Psoas muscle (tissue), 8 donors: Measurements from ENCODE around the gene FOXRED2. TPM values are rescaled to one million over a fixed set of nuclear protein-coding genes. Genes with fewer than 3 reads are reported as not detected.
"Not testable (repeated sequence)": the region's sequence is repeated elsewhere in the genome, so short reads cannot be mapped to it uniquely, and the experiment has no call there.

Experiments
- ATAC-seq, 4 donors: fragments of 200-7000 bp; cut with Tn5 transposase; one replicate each; pipeline ENCODE4 v1.9.1; 2020; ENCODE audit warnings: moderate library complexity in 3 of 4, mild to moderate bottlenecking in 2 of 4
- DNase-seq, 2 donors: peaks; one replicate each; pipeline ENCODE4 v3.0.0-alpha.2; 2020
- H3K27ac ChIP-seq: fragments of 200-600 bp; one replicate; pipeline ENCODE4 v1.8.0; 2022
- H3K27me3 ChIP-seq, 3 donors: fragments of 200-600 bp in 1 of 3; one replicate each; pipeline versions ENCODE4 v1.6.1 to v1.8.0; 2013 to 2022; ENCODE audit warnings: low read length in 2 of 3, mild to moderate bottlenecking in 2 of 3, moderate library complexity in 1 of 3; ENCODE audit not compliant: insufficient read depth in 3 of 3
- H3K36me3 ChIP-seq, 2 donors: fragments of 200-600 bp in 1 of 2; one replicate each; pipeline versions ENCODE4 v1.6.1 to v1.8.0; 2013 to 2022; ENCODE audit warnings: low read depth in 1 of 2, mild to moderate bottlenecking in 1 of 2, moderate library complexity in 1 of 2; ENCODE audit not compliant: insufficient read depth in 1 of 2
- H3K4me1 ChIP-seq: fragments of 200-600 bp; one replicate; pipeline ENCODE4 v1.8.0; 2022
- H3K4me3 ChIP-seq: fragments of 200-600 bp; one replicate; pipeline ENCODE4 v1.8.0; 2022; ENCODE audit warnings: mild to moderate bottlenecking
- H3K9me3 ChIP-seq: fragments of 200-600 bp; one replicate; pipeline ENCODE4 v1.8.0; 2022
- WGBS, 3 donors: extraction: QIAGEN DNeasy Blood & Tissue Kit; methylation state at CpG; one replicate each; pipeline versions ENCODE4 v1.1.6 to v1.1.7; 2013; 5-methylcytosine and 5-hydroxymethylcytosine counted together
- intact Hi-C, 2 donors: fragments of 100-400 bp; cut with DNase I; formaldehyde crosslinking; loops; one replicate each; pipeline versions ENCODE4 v1.11.0 to v1.14.2; 2022
- polyA plus RNA-seq, 3 donors: library from polyadenylated mRNA; stranded (reverse); fragments of 200-250 nt; gene quantifications; one replicate each; pipeline ENCODE4 v1.2.3, GENCODE V29; 2013
- total RNA-seq, 4 donors: library from RNA; stranded (reverse); fragmentation: NEBNext Ultra II Directional in 2 of 4; extraction: Animal tissue kit (Norgen Biotek cat#: 25700) in 2 of 4; gene quantifications; one replicate each; pipeline versions ENCODE4 v1.2.1 to v1.2.4, GENCODE V29; 2021 to 2023
- TF ChIP-seq, protein P1 (sequence below): fragments of 200-600 bp; IDR thresholded peaks from one replicate; pipeline ENCODE4 v1.8.0; 2022; ENCODE audit warnings: antibody characterized with exemption
- donor health status: healthy with polysubstance abuse.
- donor health status: DM: no; HTN: no; CAD: no; lungs with moderate emphysema.
- donor health status: Bipolar disorder and iron deficiency.
- donor health status: healthy.
- donor health status: DM: yes; HTN: yes; CAD: no.
- donor health status: DM: no; HTN: no; CAD: no.
- donor health status: DM: no; HTN: no; CAD: no.
- donor health status: DM: yes; HTN: yes; CAD: no.

FOXRED2 gene
- total and polyA plus RNA-seq, 7 donors, result 3.3 to 10.2 (median 7.7) TPM

DNA sequence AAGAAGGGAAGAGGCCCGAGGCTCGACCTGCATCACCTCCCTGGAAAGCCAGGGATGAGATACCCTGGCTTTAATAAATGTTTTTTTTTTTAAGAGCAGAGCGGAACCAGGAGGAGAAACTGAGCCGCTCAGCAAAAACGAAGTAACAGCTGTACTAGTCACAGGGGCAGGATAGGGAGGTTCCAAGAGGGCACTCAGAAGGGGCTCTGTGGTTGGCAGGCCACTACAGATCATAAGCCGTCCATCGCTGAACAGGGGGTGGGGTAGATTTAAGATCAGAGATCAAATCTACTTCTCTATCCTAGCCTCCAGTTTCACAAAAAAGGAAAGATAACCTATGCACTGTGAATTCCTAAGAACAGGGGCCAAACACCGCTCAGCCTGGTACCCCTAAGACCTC lies 21.5 kb upstream of the FOXRED2 start:
- intact Hi-C loops, result loop anchor here in 1 of 2 donors (2.0 kb wide), 1 partner anchor 46 kb away; no protein-coding TSS in a partner anchor
- Histone ChIP-seq H3K27ac (peak overlapping the region; percentile 95), H3K4me3 (peak overlapping the region; percentile 96), H3K27me3 (no peaks in the 10 kb centered on the region), H3K9me3 (no peaks in the 10 kb centered on the region), H3K4me1 (peaks cover 17% of the 10 kb centered on the region), H3K36me3 (peaks cover 22 to 43% of the 10 kb centered on the region in 2 donors)
- 1 to 2% (median 2%) methylated on average over 8 of the region's 8 CpGs for WGBS, 3 donors
- TF ChIP-seq, protein P1, sequence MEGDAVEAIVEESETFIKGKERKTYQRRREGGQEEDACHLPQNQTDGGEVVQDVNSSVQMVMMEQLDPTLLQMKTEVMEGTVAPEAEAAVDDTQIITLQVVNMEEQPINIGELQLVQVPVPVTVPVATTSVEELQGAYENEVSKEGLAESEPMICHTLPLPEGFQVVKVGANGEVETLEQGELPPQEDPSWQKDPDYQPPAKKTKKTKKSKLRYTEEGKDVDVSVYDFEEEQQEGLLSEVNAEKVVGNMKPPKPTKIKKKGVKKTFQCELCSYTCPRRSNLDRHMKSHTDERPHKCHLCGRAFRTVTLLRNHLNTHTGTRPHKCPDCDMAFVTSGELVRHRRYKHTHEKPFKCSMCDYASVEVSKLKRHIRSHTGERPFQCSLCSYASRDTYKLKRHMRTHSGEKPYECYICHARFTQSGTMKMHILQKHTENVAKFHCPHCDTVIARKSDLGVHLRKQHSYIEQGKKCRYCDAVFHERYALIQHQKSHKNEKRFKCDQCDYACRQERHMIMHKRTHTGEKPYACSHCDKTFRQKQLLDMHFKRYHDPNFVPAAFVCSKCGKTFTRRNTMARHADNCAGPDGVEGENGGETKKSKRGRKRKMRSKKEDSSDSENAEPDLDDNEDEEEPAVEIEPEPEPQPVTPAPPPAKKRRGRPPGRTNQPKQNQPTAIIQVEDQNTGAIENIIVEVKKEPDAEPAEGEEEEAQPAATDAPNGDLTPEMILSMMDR, result no peak
- ATAC-seq (peak in 3 of 4 donors; percentile 11 to 30 (median 23)), DNase-seq (no peak)

DNA sequence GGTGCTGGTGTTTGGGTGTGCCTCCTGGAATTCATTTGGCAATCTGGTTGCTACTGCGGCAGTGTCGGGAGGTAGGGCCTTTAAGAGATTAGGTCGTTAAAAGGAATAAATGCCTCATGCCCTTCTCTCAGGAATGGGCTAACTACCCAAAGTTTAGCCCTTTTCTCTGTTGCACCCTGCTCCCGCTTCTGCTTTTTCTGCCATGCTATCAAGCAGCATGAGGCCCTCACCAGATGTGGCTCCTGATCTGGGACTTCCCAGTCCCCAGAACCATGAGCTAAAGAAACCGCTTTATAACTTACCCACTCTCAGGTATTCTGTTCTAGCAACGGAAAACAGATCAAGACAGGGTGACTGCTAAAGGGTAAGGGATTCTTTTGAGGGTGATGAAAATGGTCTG lies 15.8 kb upstream of the FOXRED2 start:
- H3K9me3 ChIP-seq, result no peaks in the 10 kb centered on the region
- no peaks in the 10 kb centered on the region for H3K27me3 ChIP-seq
- ATAC-seq (no peak), DNase-seq (no peak)
- TF ChIP-seq, protein P1, result no peak
- 91 to 92% (median 92%) methylated on average over 6 of the region's 6 CpGs for WGBS, 3 donors
- H3K4me1 ChIP-seq, result peaks cover 8% of the 10 kb centered on the region
- H3K36me3 ChIP-seq, result peaks cover 47 to 100% of the 10 kb centered on the region in 2 donors
- no peak overlapping the region for H3K27ac ChIP-seq
- no peak overlapping the region for H3K4me3 ChIP-seq
- intact Hi-C loops, result no loop called here

DNA sequence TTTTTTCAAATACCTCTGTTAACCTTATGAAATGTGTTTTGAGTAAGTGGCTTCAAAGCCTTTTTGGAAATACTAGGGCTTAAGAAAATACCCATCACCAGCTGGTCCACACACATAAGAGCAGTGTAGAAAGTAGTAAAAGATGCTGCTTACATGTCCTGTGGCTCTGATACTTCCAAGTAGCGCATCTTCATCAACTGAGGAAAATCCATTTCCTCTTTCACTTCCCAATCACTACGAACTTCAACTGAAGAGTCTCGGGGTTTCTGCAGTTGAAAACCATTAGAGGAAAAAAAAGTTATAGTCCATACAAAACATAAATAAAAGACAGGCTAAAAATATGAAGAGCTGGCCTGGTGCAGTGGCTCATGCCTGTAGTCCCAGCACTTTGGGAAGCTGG lies 13.6 kb upstream of the FOXRED2 start:
- no peaks in the 10 kb centered on the region for H3K9me3 ChIP-seq
- TF ChIP-seq, protein P1, result no peak
- no peak overlapping the region for H3K27ac ChIP-seq
- intact Hi-C loops, result no loop called here
- no peak for ATAC-seq
- peaks cover 44 to 100% of the 10 kb centered on the region in 2 donors for H3K36me3 ChIP-seq
- H3K4me1 ChIP-seq, result no peaks in the 10 kb centered on the region
- H3K4me3 ChIP-seq, result no peak overlapping the region
- DNase-seq, result no peak
- WGBS, 3 donors, result 83 to 88% (median 88%) methylated on average over 3 of the region's 3 CpGs
- no peaks in the 10 kb centered on the region for H3K27me3 ChIP-seq

DNA sequence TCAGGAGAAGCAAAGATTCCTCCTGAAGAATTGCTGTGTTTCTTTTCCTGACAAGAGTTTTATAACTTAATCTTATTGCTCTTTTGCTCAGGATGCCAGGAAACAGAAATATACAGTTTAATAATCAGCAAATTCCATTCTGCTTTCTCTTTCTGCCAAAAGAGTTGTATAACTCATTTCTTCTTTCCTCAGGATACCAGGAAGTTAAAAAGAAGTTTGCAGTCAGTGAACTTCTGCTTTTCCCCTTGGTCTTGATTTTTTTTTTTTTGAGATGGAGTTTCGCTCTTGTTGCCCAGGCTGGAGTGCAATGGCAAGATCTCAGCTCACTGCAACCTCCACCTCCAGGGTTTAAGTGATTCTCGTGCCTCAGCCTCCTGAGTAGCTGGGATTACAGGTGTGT lies 13.1 kb upstream of the FOXRED2 start:
- H3K4me3 ChIP-seq, H3K4me1 ChIP-seq, H3K27me3 ChIP-seq, intact Hi-C loops, H3K27ac ChIP-seq, DNase-seq, H3K9me3 ChIP-seq, ATAC-seq: not testable (repeated sequence)
- WGBS, 3 donors, result 91 to 95% (median 94%) methylated on average over 2 of the region's 2 CpGs
- H3K36me3 ChIP-seq, result peaks cover 44 to 100% of the 10 kb centered on the region in 2 donors

DNA sequence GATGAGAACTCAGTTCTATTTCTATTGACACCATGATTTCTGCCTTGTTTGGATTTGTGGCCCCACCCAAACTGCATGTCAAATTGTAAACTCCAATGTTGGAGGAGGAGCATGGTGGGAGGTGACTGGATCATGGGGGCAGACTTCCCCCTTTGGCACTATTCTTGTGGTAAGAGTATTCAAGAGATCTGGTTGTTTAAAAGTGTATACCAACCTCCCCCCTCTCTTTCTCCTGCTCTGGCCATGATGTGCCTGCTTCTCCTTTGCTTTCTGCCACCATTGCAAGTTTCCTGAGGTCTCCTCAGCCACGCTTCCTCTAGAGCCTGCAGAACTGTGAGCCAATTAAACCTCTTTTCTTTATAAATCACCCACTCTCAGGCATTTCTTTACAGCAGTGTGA lies 7.9 kb upstream of the FOXRED2 start:
- WGBS, 3 donors, result 95 to 98% (median 95%) methylated on average over 1 of the region's 1 CpG
- H3K4me1 ChIP-seq, result no peaks in the 10 kb centered on the region
- no peak overlapping the region for H3K27ac ChIP-seq
- H3K9me3 ChIP-seq, result no peaks in the 10 kb centered on the region
- TF ChIP-seq, protein P1, result no peak
- no peak for DNase-seq
- peaks cover 35 to 100% of the 10 kb centered on the region in 2 donors for H3K36me3 ChIP-seq
- no peaks in the 10 kb centered on the region for H3K27me3 ChIP-seq
- no peak overlapping the region for H3K4me3 ChIP-seq
- intact Hi-C loops, result no loop called here
- ATAC-seq, result no peak
